Measurements from ENCODE around the gene ANOS1. TPM values are rescaled to one million over a fixed set of nuclear protein-coding genes. Genes with fewer than 3 reads are reported as not detected.
"Not testable (repeated sequence)": the region's sequence is repeated elsewhere in the genome, so short reads cannot be mapped to it uniquely, and the experiment has no call there.

Gene ANOS1
- total RNA-seq (ENCODE audit: low replicate concordance) = 4.9 and 7.5 TPM in 2 replicates

GRCh38 chrX:8731559-8732395 lies at the start of gene ANOS1:
Gene ANOS1, minus strand, starts transcription at chrX:8732137. Its CDS starts 101 bp downstream, at chrX:8732036.
- TF ChIP-seq CTCF (IDR thresholded peaks at IDR 0.05; ENCODE audit: insufficient read depth, low read length) = no peak
- no peak for DNase-seq (ENCODE audit: low read depth)
- H3K4me3 ChIP-seq (ENCODE audit: low read depth, low read length) = no peak within 1 kb of the TSS

- DNase-seq (ENCODE audit: low read depth) = no peak
- TF ChIP-seq CTCF (IDR thresholded peaks at IDR 0.05; ENCODE audit: insufficient read depth, low read length) = no peak
- H3K4me3 ChIP-seq (ENCODE audit: low read depth, low read length) = no peak overlapping the region
Observed at GRCh38 chrX:8773117-8773516, 41.2 kb upstream of the ANOS1 start.

GRCh38 chrX:8760021-8760420 lies 28.1 kb upstream of the ANOS1 start:
- no peak for TF ChIP-seq CTCF (IDR thresholded peaks at IDR 0.05; ENCODE audit: insufficient read depth, low read length)
- no peak for DNase-seq (ENCODE audit: low read depth)
- H3K4me3 ChIP-seq (ENCODE audit: low read depth, low read length) = no peak overlapping the region

GRCh38 chrX:8758706-8759105 lies 26.8 kb upstream of the ANOS1 start:
- not testable (repeated sequence) for H3K4me3 ChIP-seq (ENCODE audit: low read depth, low read length); DNase-seq (ENCODE audit: low read depth)

GRCh38 chrX:8757609-8758389 lies 25.9 kb upstream of the ANOS1 start:
- not testable (repeated sequence) for DNase-seq (ENCODE audit: low read depth); H3K4me3 ChIP-seq (ENCODE audit: low read depth, low read length)

GRCh38 chrX:8755813-8756212 lies 23.9 kb upstream of the ANOS1 start:
- TF ChIP-seq CTCF (IDR thresholded peaks at IDR 0.05; ENCODE audit: insufficient read depth, low read length) = no peak
- no peak for DNase-seq (ENCODE audit: low read depth)
- no peak overlapping the region for H3K4me3 ChIP-seq (ENCODE audit: low read depth, low read length)

GRCh38 chrX:8755116-8755515 lies 23.2 kb upstream of the ANOS1 start:
- no peak for TF ChIP-seq CTCF (IDR thresholded peaks at IDR 0.05; ENCODE audit: insufficient read depth, low read length)
- no peak for DNase-seq (ENCODE audit: low read depth)
- no peak overlapping the region for H3K4me3 ChIP-seq (ENCODE audit: low read depth, low read length)
